ENCODE measurements around the gene F12. TPM values are rescaled to one million over a fixed set of nuclear protein-coding genes. Genes with fewer than 3 reads are reported as not detected.
"Not testable (repeated sequence)": the region's sequence is repeated elsewhere in the genome, so short reads cannot be mapped to it uniquely, and the experiment has no call there.

The F12 gene
- total RNA-seq, 2 experiments from 2014 or later: 3.8 TPM; not detected in 1

DNA sequence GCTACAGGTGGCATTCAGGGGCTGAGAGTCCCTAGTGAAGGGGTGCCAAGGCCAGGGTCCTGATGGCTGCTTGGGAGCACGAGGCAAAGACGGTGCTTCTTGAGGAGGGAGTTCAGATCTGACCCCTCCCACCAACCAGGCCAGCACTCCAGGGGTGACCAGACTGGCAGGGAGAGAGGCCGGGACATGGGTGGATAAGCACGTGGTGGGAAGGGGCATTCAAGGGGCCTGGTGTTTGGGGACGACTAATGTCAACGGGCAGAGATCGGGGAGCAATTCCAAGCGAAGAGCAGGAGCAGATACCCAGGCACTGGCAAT is 47.1 kb downstream of the F12 start:
- H3K9me2 ChIP-seq (ENCODE audit: insufficient read depth, low read length): no peaks in the 10 kb centered on the region
- no peaks in the 10 kb centered on the region for H4K20me1 ChIP-seq (ENCODE audit: insufficient read depth, low read length)
- ChIA-PET CTCF (ENCODE audit: unreplicated experiment) (interaction anchor here (0.5 to 1.1 kb wide), 5 partner anchors 9 to 231 kb away, joined by 3 to 4 read pairs (median 3); no protein-coding TSS in a partner anchor), POLR2A (interaction anchor here (0.8 to 3.2 kb wide), 7 partner anchors 8 to 50 kb away, joined by 3 to 35 read pairs (median 4); partner anchors contain the start of genes LMAN2 and MXD3)
- H3K4me3 ChIP-seq (ENCODE audit: low read depth, low read length, poor library complexity, severe bottlenecking): peak overlapping the region; percentile 60
- no peak for TF ChIP-seq EZH2phosphoT487 (IDR thresholded peaks at IDR 0.05; ENCODE audit: borderline replicate concordance, low read depth, low read length)
- TF ChIP-seq, protein P1, sequence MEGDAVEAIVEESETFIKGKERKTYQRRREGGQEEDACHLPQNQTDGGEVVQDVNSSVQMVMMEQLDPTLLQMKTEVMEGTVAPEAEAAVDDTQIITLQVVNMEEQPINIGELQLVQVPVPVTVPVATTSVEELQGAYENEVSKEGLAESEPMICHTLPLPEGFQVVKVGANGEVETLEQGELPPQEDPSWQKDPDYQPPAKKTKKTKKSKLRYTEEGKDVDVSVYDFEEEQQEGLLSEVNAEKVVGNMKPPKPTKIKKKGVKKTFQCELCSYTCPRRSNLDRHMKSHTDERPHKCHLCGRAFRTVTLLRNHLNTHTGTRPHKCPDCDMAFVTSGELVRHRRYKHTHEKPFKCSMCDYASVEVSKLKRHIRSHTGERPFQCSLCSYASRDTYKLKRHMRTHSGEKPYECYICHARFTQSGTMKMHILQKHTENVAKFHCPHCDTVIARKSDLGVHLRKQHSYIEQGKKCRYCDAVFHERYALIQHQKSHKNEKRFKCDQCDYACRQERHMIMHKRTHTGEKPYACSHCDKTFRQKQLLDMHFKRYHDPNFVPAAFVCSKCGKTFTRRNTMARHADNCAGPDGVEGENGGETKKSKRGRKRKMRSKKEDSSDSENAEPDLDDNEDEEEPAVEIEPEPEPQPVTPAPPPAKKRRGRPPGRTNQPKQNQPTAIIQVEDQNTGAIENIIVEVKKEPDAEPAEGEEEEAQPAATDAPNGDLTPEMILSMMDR (conservative IDR thresholded peaks at IDR 0.05; ENCODE audit: low read length): no peak
- intact Hi-C loops (cut with micrococcal nuclease; ENCODE audit: unreplicated experiment): no loop called here
- no peak for DNase-seq (ENCODE audit: low spot score)
- H3K4me2 ChIP-seq (ENCODE audit: low read length): peak overlapping the region; percentile 87
- peaks cover 3% of the 10 kb centered on the region; the same call in 1 of the 2 replicates for H3K36me3 ChIP-seq (ENCODE audit: insufficient read depth, low read length)
- H3K4me1 ChIP-seq (ENCODE audit: insufficient read depth, low read length, poor library complexity, severe bottlenecking): peaks cover 66% of the 10 kb centered on the region
- BruUV-seq (replicated peaks): no TSS peak
- H2AFZ ChIP-seq (ENCODE audit: low read length): peak overlapping the region; percentile 57; the same call in 1 of the 2 replicates
- H3K27ac ChIP-seq (ENCODE audit: low read depth, low read length, poor library complexity, severe bottlenecking): peak overlapping the region; percentile 84
- peaks cover 17% of the 10 kb centered on the region; the same call in 1 of the 2 replicates for H3K79me2 ChIP-seq (ENCODE audit: insufficient read depth, low read depth, low read length)
- H3K9me3 ChIP-seq (ENCODE audit: low read length): no peaks in the 10 kb centered on the region

DNA sequence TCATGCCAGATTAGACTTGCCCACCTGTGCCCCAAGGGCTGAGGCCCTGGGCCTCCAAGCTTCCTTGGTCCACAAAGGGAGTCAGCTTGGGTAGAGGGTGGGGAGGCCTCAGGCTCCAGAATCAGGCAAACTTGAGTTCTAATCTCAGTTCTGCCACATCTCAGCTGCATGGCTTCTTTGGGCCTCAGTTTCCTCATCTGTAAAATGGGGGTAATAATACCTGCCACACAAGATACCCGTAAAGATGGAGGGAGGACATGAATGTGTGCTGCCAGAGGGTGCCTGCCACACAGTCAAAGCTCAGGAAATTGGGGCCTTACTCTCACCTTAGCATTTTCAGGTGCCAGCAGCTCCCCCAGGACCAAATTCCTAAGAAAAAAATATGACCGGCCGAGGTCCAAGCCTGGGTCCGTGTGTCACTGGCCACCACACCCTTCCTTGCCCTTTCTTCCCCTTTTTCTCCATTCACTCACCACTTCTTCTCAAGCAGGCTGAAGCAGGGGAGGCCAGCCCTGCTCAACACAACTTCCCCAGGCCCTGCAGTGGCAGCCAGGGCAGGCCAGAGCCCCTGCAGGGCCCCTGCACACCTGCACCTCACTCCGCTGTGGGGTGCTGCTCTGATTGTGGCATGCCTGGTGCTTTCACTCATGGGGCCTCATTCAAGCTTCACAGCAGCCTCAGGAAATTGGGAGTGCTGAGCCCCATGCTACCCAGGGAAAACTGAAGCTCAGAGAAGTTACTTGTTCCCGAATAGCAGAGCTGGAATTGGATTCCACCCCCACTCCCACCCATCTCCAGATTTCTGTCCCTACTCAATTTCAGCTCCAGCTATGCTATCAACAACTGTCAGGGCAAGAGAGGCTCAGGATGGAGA is 47.7 kb downstream of the F12 start:
- peaks cover 17% of the 10 kb centered on the region; the same call in 1 of the 2 replicates for H3K79me2 ChIP-seq (ENCODE audit: insufficient read depth, low read depth, low read length)
- peak overlapping the region; percentile 84 for H3K27ac ChIP-seq (ENCODE audit: low read depth, low read length, poor library complexity, severe bottlenecking)
- CTCF ChIA-PET (ENCODE audit: unreplicated experiment): interaction anchor here (0.5 to 1.4 kb wide), 9 partner anchors 9 to 230 kb away, joined by 3 to 10 read pairs (median 3); no protein-coding TSS in a partner anchor
- peaks cover 72% of the 10 kb centered on the region for H3K4me1 ChIP-seq (ENCODE audit: insufficient read depth, low read length, poor library complexity, severe bottlenecking)
- H3K36me3 ChIP-seq (ENCODE audit: insufficient read depth, low read length): peaks cover under 1% of the 10 kb centered on the region; the same call in 1 of the 2 replicates
- peak overlapping the region; percentile 87 for H3K4me2 ChIP-seq (ENCODE audit: low read length)
- TF ChIP-seq EZH2phosphoT487 (IDR thresholded peaks at IDR 0.05; ENCODE audit: borderline replicate concordance, low read depth, low read length): no peak
- TF ChIP-seq, protein P1 (conservative IDR thresholded peaks at IDR 0.05; ENCODE audit: low read length): peak; percentile 47
- POLR2A ChIA-PET: interaction anchor here (0.8 to 3.2 kb wide), 8 partner anchors 9 to 49 kb away, joined by 3 to 35 read pairs (median 4); partner anchors contain the start of genes LMAN2 and MXD3
- DNase-seq (ENCODE audit: low spot score): peak; percentile 77
- intact Hi-C loops (cut with micrococcal nuclease; ENCODE audit: unreplicated experiment): no loop called here
- H3K4me3 ChIP-seq (ENCODE audit: low read depth, low read length, poor library complexity, severe bottlenecking): peak overlapping the region; percentile 60
- H4K20me1 ChIP-seq (ENCODE audit: insufficient read depth, low read length): no peaks in the 10 kb centered on the region
- H2AFZ ChIP-seq (ENCODE audit: low read length): peak overlapping the region; percentile 57; the same call in 1 of the 2 replicates
- BruUV-seq (replicated peaks): no TSS peak
- H3K9me3 ChIP-seq (ENCODE audit: low read length): no peaks in the 10 kb centered on the region
- H3K9me2 ChIP-seq (ENCODE audit: insufficient read depth, low read length): no peaks in the 10 kb centered on the region

DNA sequence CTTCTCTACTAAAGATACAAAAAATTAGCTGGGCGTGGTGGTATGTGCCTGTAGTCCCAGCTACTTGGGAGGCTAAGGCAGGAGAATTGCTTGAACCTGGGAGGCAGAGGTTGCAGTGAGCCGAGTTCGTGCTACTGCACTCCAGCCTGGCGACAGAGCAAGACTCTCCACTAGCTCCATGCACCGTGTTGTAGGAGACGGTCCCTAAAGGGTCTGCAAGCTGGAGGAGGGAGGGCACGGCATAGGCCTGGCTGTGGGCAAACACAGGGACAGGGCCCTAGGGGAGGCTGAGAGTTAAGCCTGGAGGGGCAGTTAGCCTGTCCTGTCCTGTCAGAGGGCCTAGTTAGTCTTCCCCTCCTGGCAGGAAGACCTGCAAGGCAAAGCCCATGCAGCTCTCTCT is 48.6 kb downstream of the F12 start:
- H4K20me1 ChIP-seq (ENCODE audit: insufficient read depth, low read length); H3K27ac ChIP-seq (ENCODE audit: low read depth, low read length, poor library complexity, severe bottlenecking); H3K9me2 ChIP-seq (ENCODE audit: insufficient read depth, low read length); intact Hi-C loops (cut with micrococcal nuclease; ENCODE audit: unreplicated experiment); H3K9me3 ChIP-seq (ENCODE audit: low read length); BruUV-seq (replicated peaks); H2AFZ ChIP-seq (ENCODE audit: low read length); H3K36me3 ChIP-seq (ENCODE audit: insufficient read depth, low read length); H3K4me3 ChIP-seq (ENCODE audit: low read depth, low read length, poor library complexity, severe bottlenecking); DNase-seq (ENCODE audit: low spot score): not testable (repeated sequence)
- ChIA-PET CTCF (ENCODE audit: unreplicated experiment) (interaction anchor here (0.8 to 1.4 kb wide), 4 partner anchors 10 to 51 kb away, joined by 3 to 10 read pairs (median 4); no protein-coding TSS in a partner anchor), POLR2A (interaction anchor here (1.2 to 3.2 kb wide), 4 partner anchors 10 to 15 kb away, joined by 4 to 35 read pairs (median 5); partner anchors contain the start of gene LMAN2)
- Histone ChIP-seq H3K79me2 (ENCODE audit: insufficient read depth, low read depth, low read length) (peaks cover 17% of the 10 kb centered on the region; the same call in 1 of the 2 replicates), H3K4me2 (ENCODE audit: low read length) (peak overlapping the region; percentile 87), H3K4me1 (ENCODE audit: insufficient read depth, low read length, poor library complexity, severe bottlenecking) (peaks cover 81% of the 10 kb centered on the region)
